DMS 273 (cell line): Measurements from ENCODE around the gene PLD3.

Experiments
- DNase-seq: peaks from one replicate; lab custom pipeline; 2025; ENCODE audit not compliant: unreplicated experiment; lab: John Stamatoyannopoulos, UW

Gene PLD3

DNA sequence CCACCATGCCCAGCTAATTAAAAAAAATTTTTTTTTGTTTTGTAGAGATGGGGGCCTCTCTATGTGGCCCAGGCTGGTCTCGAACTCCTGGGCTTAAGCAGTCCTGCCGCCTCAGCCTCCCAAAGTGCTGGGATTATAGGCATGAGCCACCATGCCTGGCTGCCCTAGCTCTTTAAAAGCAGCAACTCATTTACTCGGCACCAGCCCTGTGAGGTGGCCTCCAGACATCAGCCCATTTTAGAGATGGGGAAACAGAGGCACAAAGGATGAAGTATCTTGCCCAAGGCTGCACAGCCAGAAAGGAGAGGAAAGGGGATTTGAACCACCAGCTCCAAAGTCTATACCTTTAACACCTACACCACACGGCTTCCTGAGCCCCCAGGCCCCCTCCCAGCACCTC is 64.4 kb downstream of the PLD3 start:
- no peak for DNase-seq

DNA sequence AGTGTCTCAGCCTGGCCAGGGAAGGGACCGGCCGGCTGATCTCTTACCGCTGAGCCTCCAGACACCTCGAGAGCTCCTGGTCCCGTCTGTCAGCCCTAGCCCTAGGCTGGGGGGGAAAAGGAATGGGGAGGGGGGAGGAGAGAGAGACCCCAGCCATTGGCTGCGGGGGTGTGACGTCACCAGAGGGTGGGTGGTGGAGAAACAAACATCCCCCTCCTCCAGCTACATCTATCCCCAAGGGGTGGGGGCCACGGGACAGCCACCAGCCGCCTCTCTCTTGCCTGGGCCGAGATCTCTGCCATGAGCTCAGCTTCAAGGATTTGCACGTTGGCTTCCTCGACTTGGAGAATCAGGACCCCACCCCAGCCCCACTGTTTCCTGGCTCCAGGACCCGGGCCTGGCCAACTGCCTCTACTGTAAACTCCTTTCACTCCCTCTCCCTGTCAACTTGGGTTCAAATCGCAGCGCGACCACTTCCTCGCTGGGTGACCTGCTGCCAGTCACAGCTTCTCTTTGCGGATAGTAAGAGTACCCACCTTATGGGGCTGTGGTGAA is 64.9 kb downstream of the PLD3 start, which contains the start of gene PRX:
Gene PRX (minus strand): TSS at position 88 of the 555 bp plus-strand sequence. CDS start 5,446 bp downstream, outside the sequence.
- no peak for DNase-seq

DNA sequence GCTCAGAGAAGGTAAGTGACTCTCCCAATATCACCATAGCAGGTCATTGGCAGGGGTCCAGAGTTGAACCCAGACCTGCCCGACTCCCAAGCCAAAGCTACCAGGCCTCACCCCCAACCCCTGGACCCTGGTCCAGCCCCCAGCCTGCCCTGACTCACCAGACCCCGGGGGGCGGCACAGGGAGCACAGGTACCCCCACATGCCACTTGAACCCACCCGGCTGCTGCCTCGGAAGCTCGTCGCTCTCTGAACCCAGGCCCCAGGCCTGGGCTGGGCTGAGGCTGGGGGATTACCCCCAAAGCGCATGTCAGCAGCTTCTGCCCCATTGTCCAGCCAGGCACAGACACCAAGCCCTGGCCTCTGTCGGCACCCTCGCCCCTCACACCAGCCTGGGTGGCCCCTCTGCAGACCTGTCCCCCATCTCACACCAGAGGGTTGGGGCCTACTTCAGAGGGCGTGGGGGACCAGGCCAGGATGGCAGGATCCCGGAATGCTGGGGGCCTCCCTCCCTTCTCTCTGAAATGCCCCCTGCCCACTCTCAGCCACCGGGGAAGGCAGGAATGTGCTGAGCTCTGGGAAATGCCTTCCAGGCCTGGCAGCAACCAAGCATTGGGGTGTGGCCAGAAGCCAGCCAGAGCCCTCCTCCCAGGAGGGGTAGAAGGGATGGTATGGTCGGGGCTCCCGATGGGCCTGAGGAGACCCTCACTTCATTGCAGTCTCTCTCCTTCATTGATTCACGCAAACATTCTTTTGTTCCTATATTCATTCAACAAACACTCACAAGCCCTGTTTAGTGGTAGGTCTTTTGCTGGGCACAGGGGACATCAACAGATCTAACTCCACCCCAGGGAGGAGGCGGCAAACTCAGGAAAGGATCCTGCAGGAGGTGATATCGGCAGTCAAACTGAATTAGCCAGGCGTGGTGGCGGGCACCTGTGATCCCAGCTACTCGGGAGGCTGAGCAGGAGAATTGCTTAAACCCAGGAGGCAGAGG is 66.3 kb downstream of the PLD3 start:
- DNase-seq, result no peak

DNA sequence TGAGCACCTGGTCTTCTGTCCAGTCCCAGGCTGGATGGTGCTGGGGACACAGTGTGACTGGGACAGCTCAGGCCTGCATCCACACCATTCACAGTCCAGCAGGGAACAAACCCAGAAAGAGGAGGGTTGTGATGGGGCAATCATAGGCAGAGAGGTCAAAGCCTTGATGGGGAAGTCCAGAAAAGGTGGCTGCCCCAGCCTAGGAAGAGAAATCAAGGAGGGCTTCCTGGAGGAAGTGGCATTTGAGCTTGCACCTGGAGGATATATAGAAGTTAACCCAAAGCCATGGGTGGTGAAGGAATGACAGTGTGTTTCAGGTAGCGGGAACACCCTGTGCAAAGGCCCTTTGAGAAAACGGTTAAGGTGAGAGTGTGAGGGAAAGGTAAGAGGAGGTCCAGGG is 67.3 kb downstream of the PLD3 start:
- DNase-seq, result no peak

DNA sequence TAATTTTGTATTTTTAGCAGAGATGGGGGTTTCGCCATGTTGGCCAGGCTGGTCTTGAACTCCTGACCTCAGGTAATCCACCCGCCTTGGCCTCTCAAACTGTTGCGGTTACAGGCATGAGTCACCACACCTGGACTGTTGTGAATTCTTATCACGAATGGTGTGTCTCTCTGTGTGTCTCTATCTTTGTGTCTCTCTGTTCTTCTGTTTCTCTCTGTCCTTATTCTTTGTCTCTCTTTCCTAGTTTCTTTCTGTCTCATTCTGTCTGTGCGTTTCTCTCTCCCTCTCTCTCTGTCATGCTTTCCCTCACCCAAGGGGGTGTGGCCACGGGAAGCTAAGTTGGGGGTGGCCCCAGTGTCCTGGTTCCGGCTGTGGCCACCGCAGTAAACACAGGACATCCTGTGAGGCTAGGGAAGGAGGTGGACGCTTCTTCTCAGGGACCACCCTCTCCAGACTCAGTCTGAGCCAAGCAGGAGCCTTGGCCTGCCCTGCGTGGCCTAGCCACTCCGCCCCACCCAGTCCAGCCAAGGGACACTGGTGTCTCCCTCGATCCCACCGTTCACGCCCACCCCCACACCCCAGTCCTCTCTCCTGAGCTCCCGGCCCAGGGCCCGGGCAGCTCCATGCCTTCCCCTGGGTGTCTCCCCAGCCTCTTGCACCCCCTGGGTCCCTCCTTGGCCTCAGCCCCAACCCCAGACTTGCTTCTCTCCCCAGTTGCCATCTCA is 68.6 kb downstream of the PLD3 start:
- DNase-seq, result no peak

DNA sequence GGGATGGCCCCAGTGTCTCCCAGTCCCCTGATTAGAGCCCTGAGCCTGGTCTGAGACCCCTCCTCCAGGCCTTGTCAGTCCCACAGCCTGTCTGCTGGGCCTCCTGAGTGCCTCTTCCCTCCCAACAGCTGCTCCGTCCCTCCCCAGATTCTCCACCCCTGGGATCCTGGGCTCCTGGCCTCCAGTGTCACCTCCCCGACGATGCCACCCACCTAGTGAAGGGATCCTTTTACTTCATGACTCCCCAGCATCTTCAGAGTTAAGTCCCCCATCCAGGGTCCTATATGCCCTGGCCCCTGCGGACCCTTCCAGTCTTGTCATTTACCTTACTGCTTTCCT is 69.1 kb downstream of the PLD3 start:
- DNase-seq, result no peak

DNA sequence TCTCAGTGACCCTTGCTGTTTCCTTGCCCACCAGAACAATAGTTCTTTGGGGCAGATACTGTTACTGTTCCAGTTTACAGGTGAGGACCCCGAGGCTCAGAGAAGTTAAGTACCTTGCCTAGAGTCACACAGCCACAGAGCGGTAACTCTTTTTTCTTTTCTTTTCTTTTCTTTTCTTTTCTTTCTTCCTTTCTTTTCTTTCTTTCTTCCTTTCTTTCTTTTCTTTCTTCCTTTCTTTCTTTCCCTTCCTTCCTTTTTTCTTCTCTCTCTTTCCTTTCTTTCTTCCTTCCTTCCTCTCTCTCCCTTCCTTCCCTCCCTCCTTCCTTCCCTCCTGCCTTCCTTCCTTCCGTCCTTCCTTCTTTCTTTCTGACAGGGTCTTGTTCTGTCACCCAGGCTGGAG is 69.5 kb downstream of the PLD3 start:
- DNase-seq, result no peak

DNA sequence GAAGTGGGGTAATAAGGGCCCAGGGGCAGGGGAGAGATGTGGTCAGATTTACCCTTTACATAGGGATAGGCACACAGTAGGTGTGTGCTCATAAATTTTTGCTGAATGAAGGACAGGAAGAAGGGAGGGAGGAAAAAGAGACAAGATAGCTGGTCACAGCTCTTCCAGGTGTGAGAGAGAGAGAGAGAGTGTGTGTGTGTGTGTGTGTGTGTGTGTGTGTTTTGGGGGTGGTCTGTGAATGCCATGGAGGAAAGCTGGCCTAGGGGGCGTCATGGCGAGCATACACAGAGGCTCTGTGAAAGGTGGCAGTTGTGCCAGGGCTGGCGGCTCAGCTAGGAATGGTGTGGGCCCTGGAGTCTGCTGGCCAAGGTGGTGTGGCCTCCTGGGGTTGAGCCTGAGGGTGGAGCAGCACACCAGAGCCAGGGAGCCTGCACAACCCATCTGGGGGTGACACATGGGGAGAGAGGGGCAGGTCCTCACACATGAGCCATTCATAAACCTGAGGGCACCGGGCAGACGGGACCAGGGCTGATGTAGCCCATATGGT is 70.6 kb downstream of the PLD3 start:
- peak; percentile 97 for DNase-seq

DNA sequence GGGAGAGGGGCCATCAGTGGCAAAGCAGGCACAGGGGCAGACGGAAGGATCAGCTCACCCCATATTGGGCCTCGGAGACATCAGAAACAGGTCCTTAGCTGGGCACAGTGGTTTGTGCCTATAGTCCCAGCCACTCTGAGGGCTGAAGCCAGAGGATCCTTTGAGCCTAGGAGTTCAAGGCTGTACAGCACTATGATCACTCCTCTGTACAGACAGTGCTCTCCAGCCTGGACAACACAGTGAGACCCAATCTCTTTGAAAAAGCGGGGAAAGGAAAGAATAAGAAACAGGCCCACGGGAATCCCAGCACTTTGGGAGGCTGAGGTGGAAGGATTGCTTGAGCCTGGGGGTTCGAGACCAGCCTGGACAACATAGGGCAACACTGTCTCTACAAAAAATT is 71.3 kb downstream of the PLD3 start:
- DNase-seq, result no peak

DNA sequence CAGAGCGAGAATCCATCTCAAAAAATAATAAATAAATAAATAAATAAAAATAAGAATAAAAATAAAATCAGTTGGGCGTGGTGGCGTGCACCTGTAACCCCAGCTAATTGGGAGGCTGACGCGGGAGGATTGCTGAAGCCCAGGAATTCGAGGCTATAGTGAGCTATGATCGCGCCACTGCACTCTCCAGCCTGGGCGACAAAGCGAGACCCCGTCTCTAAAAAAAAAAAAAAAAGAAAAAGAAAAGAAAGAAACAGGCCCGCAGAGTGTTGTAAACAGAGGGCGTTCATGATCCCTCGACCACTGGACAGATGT is 71.9 kb downstream of the PLD3 start:
- DNase-seq, result no peak

DNA sequence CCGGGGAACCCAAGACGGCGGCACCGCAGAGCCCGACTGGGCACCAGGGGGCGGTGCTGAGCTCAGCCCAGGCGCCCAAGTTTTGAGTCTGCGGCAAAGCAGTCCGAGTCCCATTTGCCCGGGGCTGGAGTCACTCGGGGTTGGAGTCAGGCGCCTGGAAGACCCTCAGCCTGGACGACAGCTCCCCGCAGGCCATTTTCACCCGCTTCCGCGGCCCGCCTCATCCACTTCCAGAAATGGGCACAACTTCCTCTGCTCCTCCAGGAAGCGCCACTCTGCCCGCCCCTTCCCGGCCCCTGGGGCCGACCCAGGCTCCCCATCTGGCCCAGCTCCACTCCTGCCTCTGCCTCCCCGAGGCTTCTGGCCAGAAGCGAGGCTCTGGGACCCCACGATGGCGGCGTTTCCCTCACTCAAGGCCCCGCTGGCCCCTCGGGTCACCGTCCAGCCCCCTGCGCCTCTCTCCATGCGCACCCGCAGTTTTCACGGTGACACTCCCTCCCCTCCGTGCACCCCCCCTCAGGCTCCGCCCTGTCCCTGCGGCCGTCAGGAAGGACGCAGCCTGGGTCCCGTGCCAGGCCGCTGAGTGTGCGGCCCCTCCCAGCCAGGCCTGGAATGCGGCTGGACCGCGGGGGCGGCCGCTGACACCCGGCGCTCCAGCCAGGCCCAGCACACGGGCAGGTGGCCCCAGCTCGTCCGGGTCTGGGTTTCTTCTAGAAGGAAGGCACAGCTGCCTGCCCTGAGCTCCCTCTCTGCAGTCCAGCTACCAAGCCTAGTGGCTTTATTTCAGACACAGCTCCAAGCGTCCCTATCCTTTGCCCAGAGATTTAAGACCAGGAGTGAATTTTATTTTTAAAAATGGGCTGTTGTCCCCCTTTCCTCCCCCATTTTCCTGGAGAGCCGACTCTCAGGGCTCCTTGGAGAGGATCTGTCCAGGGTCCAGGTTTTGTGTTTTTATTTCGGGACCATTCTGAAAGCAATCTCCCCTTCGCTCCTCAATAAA is 72.6 kb downstream of the PLD3 start:
- peak; percentile 94 for DNase-seq

DNA sequence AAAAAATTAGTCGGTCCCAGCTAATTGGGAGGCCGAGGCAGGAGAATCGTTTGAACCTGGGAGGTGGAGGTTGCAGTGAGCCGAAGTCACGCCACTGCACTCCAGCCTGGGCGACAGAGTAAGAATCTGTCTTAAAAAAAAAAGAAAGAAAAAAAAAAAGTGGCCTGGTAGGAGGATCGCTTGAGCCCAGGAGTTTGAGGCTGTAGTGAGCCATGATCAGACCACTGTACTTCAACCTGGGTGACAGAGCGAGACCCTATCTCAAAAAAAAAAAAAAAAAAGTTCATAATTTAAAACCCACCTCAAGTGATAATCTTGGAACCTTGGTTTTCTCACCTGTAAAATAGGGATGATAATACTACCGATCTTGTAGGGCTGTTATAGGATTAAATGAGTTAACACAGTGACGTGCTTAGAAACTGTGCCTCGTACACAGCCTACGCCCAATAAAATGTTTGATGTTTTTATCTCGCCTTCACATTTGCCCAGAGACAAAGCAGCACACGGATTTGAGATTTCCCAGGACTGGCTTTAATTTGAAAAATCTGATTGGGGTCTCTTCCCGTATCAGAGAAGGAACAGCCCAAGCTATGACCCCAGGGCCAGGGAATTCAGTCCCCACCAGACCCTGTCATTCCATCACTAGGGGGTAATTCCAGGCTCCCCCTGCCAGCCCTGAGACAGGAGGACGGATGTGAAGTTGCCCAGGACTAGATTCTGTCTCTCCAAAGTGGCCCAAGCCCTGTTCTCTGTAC is 73.7 kb downstream of the PLD3 start:
- no peak for DNase-seq

DNA sequence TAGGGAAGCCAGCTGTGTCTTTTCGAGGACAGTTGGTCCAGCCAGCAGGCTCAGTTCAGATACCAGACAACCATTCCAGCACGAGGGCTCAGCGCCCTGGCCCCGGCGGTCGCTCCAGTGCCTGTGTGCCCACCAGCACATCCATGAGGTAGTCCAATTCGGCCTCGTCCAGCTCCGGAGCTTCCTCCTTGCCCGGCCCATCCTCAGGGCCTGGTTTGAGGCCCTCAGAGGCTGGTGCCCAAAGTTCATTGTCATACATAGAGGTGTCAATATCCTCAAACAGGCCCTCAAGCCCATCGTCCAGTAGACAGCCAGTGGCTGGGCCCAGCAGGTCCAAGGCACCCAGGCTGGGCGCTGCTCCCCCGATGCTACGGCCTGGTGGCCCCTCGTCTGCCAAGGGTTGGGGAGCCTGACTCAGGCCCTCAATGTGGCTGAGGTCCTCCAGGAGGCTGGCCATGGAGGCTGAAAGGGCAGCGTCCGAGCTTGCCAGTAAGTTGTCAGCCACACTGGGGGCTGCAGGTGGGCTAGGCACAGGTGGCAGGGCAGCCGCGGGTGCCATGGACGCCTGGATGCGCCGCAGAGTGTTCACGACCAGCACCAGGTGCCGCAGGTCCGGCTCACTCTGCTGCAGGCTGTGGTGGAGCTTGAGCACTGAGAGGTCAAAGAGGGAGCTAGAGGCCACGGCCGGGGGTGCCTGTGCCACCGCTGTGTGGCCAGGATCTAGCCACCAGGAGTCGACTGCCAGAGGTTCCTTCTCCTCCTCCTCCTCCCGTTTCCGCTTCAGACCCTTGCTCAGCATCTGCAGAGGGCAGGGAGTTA is 74.5 kb downstream of the PLD3 start:
- DNase-seq, result no peak

DNA sequence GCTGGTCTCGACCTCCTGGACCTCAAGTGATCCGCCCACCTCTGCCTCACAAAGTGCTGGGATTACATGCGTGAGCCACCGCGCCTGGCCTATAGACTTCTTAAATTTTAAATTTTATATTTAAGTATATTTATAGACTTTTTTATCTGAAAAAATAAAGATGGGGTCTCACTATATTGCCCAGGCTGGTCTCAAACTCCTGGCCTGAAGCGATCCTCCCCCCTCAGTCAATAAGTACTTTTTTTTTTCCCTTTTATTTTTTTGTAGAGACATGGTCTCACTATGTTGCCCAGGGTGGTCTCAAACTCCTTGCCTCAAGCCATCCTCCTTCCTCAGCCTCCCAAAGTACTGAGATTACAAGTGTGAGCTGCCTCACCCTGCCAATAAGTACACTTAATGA is 75.4 kb downstream of the PLD3 start:
- DNase-seq, result no peak

DNA sequence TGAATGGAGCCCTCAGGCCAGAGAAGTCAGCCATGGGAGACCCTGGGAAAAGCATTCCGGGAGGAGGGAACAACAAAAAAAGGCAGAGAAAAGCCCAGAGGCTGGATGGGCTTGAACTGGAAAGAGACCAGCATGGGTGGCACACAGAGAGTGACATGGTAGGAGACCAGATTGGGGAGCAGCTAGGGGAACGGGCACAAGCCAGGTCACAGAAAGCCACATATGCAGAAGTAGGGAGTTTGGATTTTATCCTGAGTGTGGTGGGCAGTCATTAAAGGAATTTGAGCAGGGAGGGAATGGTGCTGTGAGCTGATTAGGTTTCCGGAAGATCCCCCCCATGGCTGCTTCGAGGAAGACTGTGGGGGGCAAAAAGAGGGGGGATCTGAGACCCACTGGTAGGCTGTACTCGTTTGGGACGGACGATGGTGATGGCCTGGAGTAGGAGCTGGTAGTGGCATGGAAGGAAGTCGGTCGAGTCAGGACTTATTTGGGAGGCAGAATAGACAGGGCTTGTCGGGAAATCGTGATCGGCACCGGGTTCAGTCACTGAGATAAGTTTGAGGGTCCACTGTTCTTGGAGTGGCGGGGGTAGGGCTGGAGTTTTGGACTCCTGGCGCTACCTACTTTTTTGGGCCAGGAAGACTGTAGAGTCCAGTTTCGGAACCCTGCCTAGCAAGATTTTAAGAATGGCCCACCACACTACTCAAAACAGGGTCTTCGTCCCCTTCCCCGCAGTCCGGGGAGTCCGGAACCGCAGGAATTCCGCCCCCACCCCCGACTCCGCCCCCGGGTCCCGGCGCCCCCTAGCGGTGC is 76.3 kb downstream of the PLD3 start:
- DNase-seq, result peak; percentile 67

DNA sequence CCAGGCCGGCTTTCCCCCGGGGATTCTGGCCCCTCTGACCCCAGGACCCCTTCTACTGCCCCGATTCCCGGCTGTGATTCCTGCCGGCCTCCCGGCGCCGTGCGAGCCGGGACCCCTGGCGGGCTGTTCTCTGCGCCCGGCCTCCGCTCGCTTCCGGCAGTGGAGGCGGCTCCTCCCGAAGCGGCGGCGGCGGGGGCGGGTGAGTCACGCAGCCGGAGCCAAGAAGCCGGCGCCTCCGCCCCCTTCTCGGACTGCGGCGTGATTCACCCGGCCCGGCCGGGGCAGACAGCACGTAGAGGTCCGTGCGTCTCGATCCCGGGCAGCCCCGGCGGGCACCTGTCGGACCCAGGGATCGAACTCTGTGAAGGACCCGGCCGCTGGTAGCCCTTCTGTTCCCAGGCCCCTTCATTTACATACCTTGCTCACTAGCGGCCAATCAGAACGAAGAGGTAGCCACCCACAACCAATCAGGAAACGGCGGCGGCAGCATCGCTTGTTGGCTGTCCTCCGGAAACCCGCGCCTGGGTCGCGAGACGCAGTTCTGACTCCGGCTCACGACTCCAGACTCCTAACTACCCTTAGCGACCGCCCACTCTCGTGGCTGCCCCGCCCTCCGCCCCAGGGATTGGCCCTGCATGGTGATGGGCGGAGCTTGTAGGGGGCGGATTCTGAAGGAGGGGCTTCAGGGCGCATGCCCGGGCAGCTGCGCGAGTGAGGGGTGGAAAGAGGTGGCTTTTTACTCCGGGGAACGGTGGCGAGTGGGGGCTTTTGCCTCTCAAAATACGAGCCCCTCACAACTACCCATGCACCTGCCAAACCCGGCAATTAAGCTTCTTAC is 77.2 kb downstream of the PLD3 start, which contains the start of gene SERTAD1:
Gene SERTAD1 (minus strand): TSS at position 543 of the 838 bp plus-strand sequence. CDS start 2,446 bp downstream, outside the sequence.
- peak; percentile 100 for DNase-seq
